Keratinocyte (primary cell): ENCODE data around the gene MGMT.

Experiments used
- CTCF ChIP-seq, 3 experiments: IDR thresholded peaks in 1 of 3; conservative IDR thresholded peaks in 1 of 3; optimal IDR thresholded peaks in 1 of 3; 2 replicates in 2 of 3; 3 replicates in 1 of 3; pipeline versions ENCODE3 to v1.5.1; 2011; ENCODE audit warnings: low read length in 3 of 3, mild to moderate bottlenecking in 3 of 3, moderate library complexity in 2 of 3, control low read depth in 1 of 3, inconsistent platforms in 1 of 3; ENCODE audit not compliant: insufficient read depth in 2 of 3; ENCODE audit errors: extremely low read depth in 1 of 3
- EZH2 ChIP-seq: IDR thresholded peaks from one replicate; pipeline ENCODE4 v1.6.1; 2012; ENCODE audit warnings: inconsistent platforms, mild to moderate bottlenecking, low read length, moderate library complexity

- TF ChIP-seq CTCF (optimal IDR thresholded peaks at IDR 0.05 in 1 of 3, IDR thresholded peaks at IDR 0.05 in 1 of 3, conservative IDR thresholded peaks at IDR 0.05 in 1 of 3; ENCODE audit: extremely low read depth in 1 of 3, insufficient read depth in 2 of 3, low read length in 3 of 3) (no peak), EZH2 (no peak)
These were observed 5.9 kb downstream of the MGMT start for GRCh38 chr10:129472696-129473555.
